SK-N-MC (cell line): ENCODE data around the gene PROK1.

Source experiments
- EZH2 ChIP-seq: fragments of 200-600 bp; sonication (generic); IDR thresholded peaks from one replicate; pipeline ENCODE4 v1.6.1; 2017; ENCODE audit warnings: antibody characterized with exemption
- FOXP2 ChIP-seq: optimal IDR thresholded peaks from 2 replicates; pipeline ENCODE3; 2011; ENCODE audit warnings: mild to moderate bottlenecking, moderate library complexity; ENCODE audit not compliant: insufficient read depth; ENCODE audit errors: extremely low read length, control extremely low read depth
- POLR2AphosphoS5 ChIP-seq: IDR thresholded peaks from 2 replicates; pipeline ENCODE4 v1.6.1; 2012; ENCODE audit warnings: mild to moderate bottlenecking, low read depth, low read length, borderline replicate concordance

- TF ChIP-seq EZH2 = no peak
- no peak for TF ChIP-seq POLR2AphosphoS5
- TF ChIP-seq FOXP2 = no peak
These were observed 52.5 kb downstream of the PROK1 start for GRCh38 chr1:110503471-110503870.
